GM13976 (cell line): ENCODE results near the gene SWAP70.

ENCODE experiments used
- DNase-seq: peaks from one replicate; pipeline ENCODE4 v3.0.0; 2012; ENCODE audit warnings: low spot score
- in situ Hi-C: fragments of 300-500 bp; cut with MboI; formaldehyde crosslinking; loops from one replicate; pipeline ENCODE4 v1.12.0; 2022; ENCODE audit warnings: low sequenced_read_pairs, mixed read lengths, inconsistent platforms; ENCODE audit not compliant: unreplicated experiment
- TF ChIP-seq, protein P1 (sequence below): IDR thresholded peaks from 2 replicates; pipeline ENCODE4 v1.5.1; 2012; ENCODE audit warnings: borderline replicate concordance, mild to moderate bottlenecking; ENCODE audit not compliant: insufficient read depth; ENCODE audit errors: extremely low read depth, missing control alignments, control extremely low read depth

SWAP70 gene

DNA sequence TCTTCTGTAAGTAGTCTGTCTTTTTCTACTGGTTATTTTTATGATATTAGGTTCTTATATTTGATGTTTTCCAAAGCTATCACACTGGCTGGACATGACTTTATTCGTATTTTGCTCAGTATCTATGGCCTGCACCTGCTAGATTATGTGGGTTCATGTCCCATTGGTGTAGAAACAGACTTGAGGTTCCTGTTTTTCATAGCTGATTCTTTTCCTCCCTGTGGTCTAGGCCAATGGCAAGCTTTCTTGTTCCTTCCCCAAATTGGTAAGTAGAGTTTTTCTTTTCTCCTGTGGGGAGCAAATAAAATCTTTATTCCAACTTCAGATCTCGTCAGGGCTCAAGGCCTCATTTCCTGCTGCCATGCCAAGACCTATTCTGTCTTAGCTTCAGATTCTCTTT is 30.2 kb upstream of the SWAP70 start:
- DNase-seq = no peak
- in situ Hi-C loops = no loop called here
- TF ChIP-seq, protein P1, sequence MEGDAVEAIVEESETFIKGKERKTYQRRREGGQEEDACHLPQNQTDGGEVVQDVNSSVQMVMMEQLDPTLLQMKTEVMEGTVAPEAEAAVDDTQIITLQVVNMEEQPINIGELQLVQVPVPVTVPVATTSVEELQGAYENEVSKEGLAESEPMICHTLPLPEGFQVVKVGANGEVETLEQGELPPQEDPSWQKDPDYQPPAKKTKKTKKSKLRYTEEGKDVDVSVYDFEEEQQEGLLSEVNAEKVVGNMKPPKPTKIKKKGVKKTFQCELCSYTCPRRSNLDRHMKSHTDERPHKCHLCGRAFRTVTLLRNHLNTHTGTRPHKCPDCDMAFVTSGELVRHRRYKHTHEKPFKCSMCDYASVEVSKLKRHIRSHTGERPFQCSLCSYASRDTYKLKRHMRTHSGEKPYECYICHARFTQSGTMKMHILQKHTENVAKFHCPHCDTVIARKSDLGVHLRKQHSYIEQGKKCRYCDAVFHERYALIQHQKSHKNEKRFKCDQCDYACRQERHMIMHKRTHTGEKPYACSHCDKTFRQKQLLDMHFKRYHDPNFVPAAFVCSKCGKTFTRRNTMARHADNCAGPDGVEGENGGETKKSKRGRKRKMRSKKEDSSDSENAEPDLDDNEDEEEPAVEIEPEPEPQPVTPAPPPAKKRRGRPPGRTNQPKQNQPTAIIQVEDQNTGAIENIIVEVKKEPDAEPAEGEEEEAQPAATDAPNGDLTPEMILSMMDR = no peak

DNA sequence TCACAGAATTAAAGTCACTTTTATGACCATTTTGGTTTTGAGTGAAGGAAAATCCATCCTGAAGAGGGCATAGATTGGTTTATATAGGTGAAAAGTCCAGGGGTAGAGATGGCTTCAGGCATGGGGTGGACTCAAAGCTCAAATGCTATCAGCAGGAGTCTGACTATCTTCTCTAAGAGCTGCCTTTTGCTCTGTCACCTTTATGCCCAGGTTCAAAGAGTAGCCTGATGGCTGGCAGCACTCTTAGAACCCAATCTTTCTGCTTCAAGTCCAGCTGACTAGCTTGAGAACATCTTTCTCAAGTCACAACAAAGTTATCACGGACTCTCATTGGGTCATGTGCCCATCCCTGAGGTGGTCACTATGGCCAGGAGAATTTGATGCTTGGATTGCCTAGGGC is 27.2 kb upstream of the SWAP70 start:
- in situ Hi-C loops = no loop called here
- DNase-seq = no peak
- TF ChIP-seq, protein P1 = no peak

DNA sequence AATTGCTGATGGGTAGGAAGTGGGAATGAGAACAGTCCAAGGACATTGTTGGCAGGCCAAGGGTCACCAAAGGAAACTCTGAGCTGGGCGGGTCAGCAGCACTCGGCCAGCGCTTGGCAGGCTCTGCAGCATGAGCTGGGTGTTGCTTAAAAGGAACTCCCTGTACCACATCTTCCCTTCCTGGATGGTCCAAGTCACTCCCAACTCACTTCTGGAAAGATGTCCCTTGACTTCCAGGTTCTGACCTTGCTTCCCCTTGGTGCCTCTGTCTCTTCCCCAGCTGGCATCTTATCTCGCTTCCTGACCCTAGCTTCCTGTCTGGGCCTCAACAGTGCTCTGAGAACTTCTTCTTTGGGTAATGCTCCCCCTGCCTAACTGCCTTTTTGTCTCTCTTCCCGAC is 24.8 kb upstream of the SWAP70 start:
- DNase-seq = no peak
- in situ Hi-C loops = no loop called here
- TF ChIP-seq, protein P1 = no peak

DNA sequence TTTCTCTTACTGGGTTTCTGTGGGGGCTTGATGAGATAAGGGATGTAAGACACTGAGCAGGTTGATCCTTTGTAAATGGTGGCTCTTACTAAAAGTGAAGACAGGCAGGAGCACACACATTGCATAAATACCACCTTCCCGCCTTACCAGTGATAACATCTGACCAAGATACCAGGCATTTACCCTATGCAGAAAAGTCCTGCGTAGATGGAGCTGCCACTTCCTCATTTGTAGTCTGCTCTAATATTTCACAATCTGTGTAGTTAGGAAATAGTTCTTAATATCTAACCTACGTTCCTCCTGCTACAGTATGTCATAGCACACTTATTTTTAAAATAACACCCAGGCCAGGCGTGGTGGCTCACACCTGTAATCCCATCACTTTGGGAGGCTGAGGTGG is 23.9 kb upstream of the SWAP70 start:
- DNase-seq = no peak

DNA sequence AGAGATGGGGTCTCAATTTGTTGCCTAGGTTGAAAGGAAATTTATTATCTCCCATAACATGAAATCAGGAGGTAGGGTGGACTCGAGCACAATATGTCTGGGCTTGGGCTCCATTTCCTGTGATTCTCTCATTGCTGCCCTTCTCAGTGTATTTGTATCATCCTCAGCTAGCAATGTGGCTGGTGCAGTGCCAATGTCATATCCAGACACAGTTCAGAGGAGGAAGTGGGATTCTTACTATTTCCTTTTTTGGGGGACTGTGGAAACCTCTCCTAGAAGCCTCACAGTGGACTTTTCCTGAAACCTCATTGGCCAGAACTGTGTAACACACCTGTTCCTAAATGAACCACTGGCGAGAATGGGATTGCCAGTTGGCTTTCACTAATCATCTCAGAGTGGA is 21.0 kb upstream of the SWAP70 start:
- TF ChIP-seq, protein P1 = no peak
- DNase-seq = no peak
- in situ Hi-C loops = no loop called here

More for the DNA sequence above, 23.9 kb upstream of the SWAP70 start:
- in situ Hi-C loops = no loop called here
- TF ChIP-seq, protein P1 = no peak

DNA sequence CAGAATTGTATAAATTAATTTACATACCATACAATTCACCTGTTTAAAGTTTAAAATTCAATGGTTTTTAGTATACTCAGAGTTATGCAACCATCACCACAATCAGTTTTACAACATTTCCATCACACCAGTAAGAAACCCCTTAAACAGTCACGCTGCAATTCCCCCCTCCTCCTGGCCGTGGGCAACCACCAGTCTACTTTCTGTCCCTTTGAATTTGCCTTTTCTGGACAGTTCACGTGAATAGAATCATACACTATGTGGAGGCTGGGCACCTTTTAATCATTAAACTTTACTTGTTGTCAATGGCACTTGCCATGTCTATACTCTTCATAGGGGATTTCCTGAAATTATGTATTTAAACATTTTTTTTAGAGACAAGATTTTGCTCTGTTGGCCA is 20.1 kb upstream of the SWAP70 start:
- in situ Hi-C loops = no loop called here
- no peak for DNase-seq
- TF ChIP-seq, protein P1 = no peak

DNA sequence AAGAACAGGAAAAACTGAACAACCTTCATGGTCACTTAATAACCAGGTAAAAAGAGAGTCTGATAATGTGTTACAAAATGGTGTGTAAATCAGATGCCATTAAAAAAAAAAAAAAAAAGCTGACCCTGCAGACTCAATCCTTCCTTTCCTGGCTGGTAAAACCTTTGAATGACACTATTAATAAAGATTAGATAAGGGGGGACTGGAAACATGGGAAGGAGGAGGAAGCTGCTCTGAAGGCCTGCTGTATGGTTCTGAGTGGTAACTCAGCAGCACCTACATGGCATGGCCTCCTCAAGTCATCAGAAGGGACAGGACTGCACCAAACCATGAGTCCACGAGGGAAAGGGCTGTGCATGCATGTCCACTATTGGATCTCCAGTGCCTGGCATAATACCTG is 18.0 kb upstream of the SWAP70 start:
- TF ChIP-seq, protein P1 = no peak
- no peak for DNase-seq
- in situ Hi-C loops = no loop called here
